Left colon (tissue), 2 donors: ENCODE measurements around the gene KCNIP3. TPM values are rescaled to one million over a fixed set of nuclear protein-coding genes. Genes with fewer than 3 reads are reported as not detected.
"Not testable (repeated sequence)": the region's sequence is repeated elsewhere in the genome, so short reads cannot be mapped to it uniquely, and the experiment has no call there.

Source experiments
- ATAC-seq: fragments of 200-7000 bp; cut with Tn5 transposase; one replicate; pipeline ENCODE4 v1.9.1; 2020; ENCODE audit warnings: mild to moderate bottlenecking, moderate library complexity
- DNase-seq, 2 donors: peaks; one replicate each; pipeline ENCODE4 v3.0.0-alpha.2; 2020
- intact Hi-C, 2 donors: fragments of 100-400 bp; cut with DNase I in 1 of 2; cut with micrococcal nuclease in 1 of 2; formaldehyde crosslinking; loops; one replicate each; pipeline versions ENCODE4 v1.11.2 to v1.14.0; 2022; cut with DNase I, micrococcal nuclease
- total RNA-seq, 2 donors: library from RNA; stranded (reverse); fragmentation: NEBNext Ultra II Directional; extraction: Animal tissue kit (Norgen Biotek cat#: 25700); gene quantifications; one replicate each; pipeline ENCODE4 v1.2.1, GENCODE V29; 2021
- donor health status: DM: no; HTN: no; CAD: no.
- donor health status: DM: yes; HTN: yes; CAD: no.

KCNIP3 gene
- total RNA-seq, 2 donors from 2014 or later: 3.0 to 4.7 TPM

- no peak for DNase-seq
- intact Hi-C loops: no loop called here
- ATAC-seq: no peak
Observed at GRCh38 chr2:95352310-95353054, 55.3 kb downstream of the KCNIP3 start.

GRCh38 chr2:95353055-95353575 is 56.0 kb downstream of the KCNIP3 start:
- no peak for DNase-seq
- ATAC-seq: no peak
- intact Hi-C loops: no loop called here

- DNase-seq (no peak), ATAC-seq (no peak)
- intact Hi-C loops: no loop called here
Observed at GRCh38 chr2:95353613-95354468, 56.7 kb downstream of the KCNIP3 start.

- DNase-seq (no peak), ATAC-seq (no peak)
- intact Hi-C loops: no loop called here
Observed at GRCh38 chr2:95354469-95354901, 57.3 kb downstream of the KCNIP3 start.

GRCh38 chr2:95354925-95355324 is 57.8 kb downstream of the KCNIP3 start:
- ATAC-seq (no peak), DNase-seq (no peak)
- intact Hi-C loops: no loop called here

- ATAC-seq, intact Hi-C loops, DNase-seq: not testable (repeated sequence)
Observed at GRCh38 chr2:95355486-95355885, 58.3 kb downstream of the KCNIP3 start.

GRCh38 chr2:95356821-95357700 is 59.9 kb downstream of the KCNIP3 start:
- intact Hi-C loops: no loop called here

GRCh38 chr2:95357717-95358280 is 60.7 kb downstream of the KCNIP3 start:
- DNase-seq (no peak), ATAC-seq (no peak)
- intact Hi-C loops: no loop called here

More at GRCh38 chr2:95356821-95357700, 59.9 kb downstream of the KCNIP3 start:
- ATAC-seq: no peak
- no peak for DNase-seq

GRCh38 chr2:95359031-95359430 is 61.9 kb downstream of the KCNIP3 start:
- ATAC-seq (no peak), DNase-seq (no peak)
- intact Hi-C loops: no loop called here

GRCh38 chr2:95359501-95359930 is 62.4 kb downstream of the KCNIP3 start:
- intact Hi-C loops: no loop called here
- ATAC-seq: no peak
- DNase-seq: no peak

- DNase-seq: no peak
- intact Hi-C loops: no loop called here
- no peak for ATAC-seq
Observed at GRCh38 chr2:95361216-95361980, 64.3 kb downstream of the KCNIP3 start.

- intact Hi-C loops: no loop called here
- DNase-seq (no peak), ATAC-seq (no peak)
Observed at GRCh38 chr2:95362486-95362885, 65.3 kb downstream of the KCNIP3 start.

- intact Hi-C loops: no loop called here
- DNase-seq (no peak), ATAC-seq (no peak)
Observed at GRCh38 chr2:95366514-95366913, 69.4 kb downstream of the KCNIP3 start.

- DNase-seq (no peak), ATAC-seq (no peak)
- intact Hi-C loops: no loop called here
Observed at GRCh38 chr2:95372216-95372829, 75.2 kb downstream of the KCNIP3 start.

- ATAC-seq (no peak), DNase-seq (no peak)
- intact Hi-C loops: no loop called here
Observed at GRCh38 chr2:95372845-95373244, 75.7 kb downstream of the KCNIP3 start.

- DNase-seq: no peak
- intact Hi-C loops: no loop called here
- no peak for ATAC-seq
Observed at GRCh38 chr2:95374029-95374428, 76.9 kb downstream of the KCNIP3 start.

GRCh38 chr2:95374451-95374920 is 77.3 kb downstream of the KCNIP3 start:
- intact Hi-C loops: no loop called here
- ATAC-seq (no peak), DNase-seq (no peak)
